Ishikawa (cell line): ENCODE results near the gene DCAF10.

Experiments used
- CEBPB ChIP-seq: IDR thresholded peaks from 2 replicates; pipeline ENCODE4 v1.6.1; 2012
- CREB1 ChIP-seq: IDR thresholded peaks from 2 replicates; pipeline ENCODE4 v1.6.1; 2012; ENCODE audit warnings: low read depth
- EGR1 ChIP-seq: IDR thresholded peaks from 2 replicates; pipeline ENCODE4 v1.6.1; 2012
- EP300 ChIP-seq: IDR thresholded peaks from 2 replicates; pipeline ENCODE4 v1.6.1; 2012; ENCODE audit warnings: borderline replicate concordance
- FOXM1 ChIP-seq: IDR thresholded peaks from 2 replicates; pipeline ENCODE4 v1.6.1; 2012; ENCODE audit warnings: low read depth, borderline replicate concordance
- NFIC ChIP-seq: IDR thresholded peaks from 2 replicates; pipeline ENCODE4 v1.6.1; 2012
- RAD21 ChIP-seq: IDR thresholded peaks from 2 replicates; pipeline ENCODE4 v1.6.1; 2012; ENCODE audit warnings: low read depth
- TAF1 ChIP-seq: IDR thresholded peaks from 2 replicates; pipeline ENCODE4 v1.6.1; 2012; ENCODE audit warnings: low read depth, mild to moderate bottlenecking
- TCF12 ChIP-seq: IDR thresholded peaks from 2 replicates; pipeline ENCODE4 v1.6.1; 2012; ENCODE audit warnings: low read depth
- TEAD4 ChIP-seq: IDR thresholded peaks from 2 replicates; pipeline ENCODE4 v1.6.1; 2012
- USF1 ChIP-seq: IDR thresholded peaks from 2 replicates; pipeline ENCODE4 v1.6.1; 2012
- YY1 ChIP-seq: IDR thresholded peaks from 2 replicates; pipeline ENCODE4 v1.6.1; 2012; ENCODE audit warnings: low read depth
- ZBTB7A ChIP-seq: IDR thresholded peaks from 2 replicates; pipeline ENCODE4 v1.6.1; 2012; ENCODE audit warnings: low read depth
- TF ChIP-seq, protein P1 (sequence below): IDR thresholded peaks from 2 replicates; pipeline ENCODE4 v1.6.1; 2012; ENCODE audit warnings: low read depth, mild to moderate bottlenecking
- TF ChIP-seq, protein P2 (sequence below): IDR thresholded peaks from 2 replicates; pipeline ENCODE4 v1.6.1; 2012

DCAF10 gene

GRCh38 chr9:37873955-37874354 is 73.4 kb downstream of the DCAF10 start:
- TF ChIP-seq, protein P1, sequence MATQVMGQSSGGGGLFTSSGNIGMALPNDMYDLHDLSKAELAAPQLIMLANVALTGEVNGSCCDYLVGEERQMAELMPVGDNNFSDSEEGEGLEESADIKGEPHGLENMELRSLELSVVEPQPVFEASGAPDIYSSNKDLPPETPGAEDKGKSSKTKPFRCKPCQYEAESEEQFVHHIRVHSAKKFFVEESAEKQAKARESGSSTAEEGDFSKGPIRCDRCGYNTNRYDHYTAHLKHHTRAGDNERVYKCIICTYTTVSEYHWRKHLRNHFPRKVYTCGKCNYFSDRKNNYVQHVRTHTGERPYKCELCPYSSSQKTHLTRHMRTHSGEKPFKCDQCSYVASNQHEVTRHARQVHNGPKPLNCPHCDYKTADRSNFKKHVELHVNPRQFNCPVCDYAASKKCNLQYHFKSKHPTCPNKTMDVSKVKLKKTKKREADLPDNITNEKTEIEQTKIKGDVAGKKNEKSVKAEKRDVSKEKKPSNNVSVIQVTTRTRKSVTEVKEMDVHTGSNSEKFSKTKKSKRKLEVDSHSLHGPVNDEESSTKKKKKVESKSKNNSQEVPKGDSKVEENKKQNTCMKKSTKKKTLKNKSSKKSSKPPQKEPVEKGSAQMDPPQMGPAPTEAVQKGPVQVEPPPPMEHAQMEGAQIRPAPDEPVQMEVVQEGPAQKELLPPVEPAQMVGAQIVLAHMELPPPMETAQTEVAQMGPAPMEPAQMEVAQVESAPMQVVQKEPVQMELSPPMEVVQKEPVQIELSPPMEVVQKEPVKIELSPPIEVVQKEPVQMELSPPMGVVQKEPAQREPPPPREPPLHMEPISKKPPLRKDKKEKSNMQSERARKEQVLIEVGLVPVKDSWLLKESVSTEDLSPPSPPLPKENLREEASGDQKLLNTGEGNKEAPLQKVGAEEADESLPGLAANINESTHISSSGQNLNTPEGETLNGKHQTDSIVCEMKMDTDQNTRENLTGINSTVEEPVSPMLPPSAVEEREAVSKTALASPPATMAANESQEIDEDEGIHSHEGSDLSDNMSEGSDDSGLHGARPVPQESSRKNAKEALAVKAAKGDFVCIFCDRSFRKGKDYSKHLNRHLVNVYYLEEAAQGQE: no peak
- no peak for TF ChIP-seq RAD21

GRCh38 chr9:37876376-37876775 is 75.8 kb downstream of the DCAF10 start:
- TF ChIP-seq, protein P1: no peak

DNA sequence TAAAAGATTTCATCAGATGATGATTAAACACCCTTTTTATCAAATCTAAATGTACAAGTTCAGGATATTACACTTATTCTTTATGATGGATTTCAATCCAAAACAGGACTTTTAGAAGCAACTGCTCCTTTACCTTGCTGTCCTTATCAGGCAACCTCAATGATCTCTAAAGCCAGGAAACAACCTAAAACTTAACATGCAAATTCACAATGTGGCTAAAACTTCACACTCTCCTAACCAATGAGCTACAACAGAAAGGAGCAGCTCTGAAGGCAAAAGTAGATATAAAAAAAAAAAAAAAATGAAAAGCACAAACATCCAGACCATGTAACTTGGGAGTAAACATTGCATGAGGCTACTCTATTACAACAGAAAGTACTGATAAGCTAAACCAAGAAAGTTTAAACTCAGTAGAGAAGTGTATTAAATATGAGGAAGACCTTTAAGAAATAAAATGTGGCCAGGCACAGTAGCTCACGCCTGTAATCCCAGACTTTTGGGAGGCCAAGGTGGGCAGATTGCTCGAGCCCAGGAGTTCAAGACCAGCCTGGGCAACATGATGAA is 80.4 kb downstream of the DCAF10 start:
- TF ChIP-seq EGR1 (no peak), EP300 (no peak), CEBPB (no peak), TEAD4 (no peak)
- TF ChIP-seq, protein P2, sequence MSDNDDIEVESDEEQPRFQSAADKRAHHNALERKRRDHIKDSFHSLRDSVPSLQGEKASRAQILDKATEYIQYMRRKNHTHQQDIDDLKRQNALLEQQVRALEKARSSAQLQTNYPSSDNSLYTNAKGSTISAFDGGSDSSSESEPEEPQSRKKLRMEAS: no peak

- peak; percentile 35; the same call in 1 of the 2 replicates for TF ChIP-seq CEBPB
Observed at GRCh38 chr9:37887977-37888583, 87.5 kb downstream of the DCAF10 start.

GRCh38 chr9:37889536-37889935 is 88.9 kb downstream of the DCAF10 start:
- TF ChIP-seq CEBPB (no peak), TCF12 (no peak), ZBTB7A (no peak), USF1 (no peak), YY1 (no peak), TEAD4 (no peak), FOXM1 (no peak), EP300 (no peak), NFIC (no peak)
- TF ChIP-seq, protein P1: no peak
- TF ChIP-seq, protein P2: no peak

- TF ChIP-seq TCF12 (no peak), USF1 (no peak), TEAD4 (no peak), EGR1 (no peak), FOXM1 (no peak), TAF1 (no peak), CREB1 (no peak), RAD21 (no peak), CEBPB (no peak), NFIC (no peak), ZBTB7A (no peak), EP300 (no peak), YY1 (no peak)
- TF ChIP-seq, protein P2: no peak
- TF ChIP-seq, protein P1: no peak
Observed at GRCh38 chr9:37892063-37892462, 91.5 kb downstream of the DCAF10 start.
